H1 (cell line): Measurements from ENCODE around the gene MMP28. TPM values are rescaled to one million over a fixed set of nuclear protein-coding genes. Genes with fewer than 3 reads are reported as not detected.

ENCODE experiments used
- CTCF ChIA-PET: fragments of 300-600 bp; sonication (Branson Sonifier 250); formaldehyde crosslinking; loops from one replicate; lab custom pipeline; 2021; ENCODE audit not compliant: partially characterized antibody; lab: Charles Lee
- POLR2A ChIA-PET: fragments of 300-600 bp; sonication (Branson Sonifier 250); formaldehyde crosslinking; loops from one replicate; lab custom pipeline; 2021; ENCODE audit warnings: inconsistent platforms; ENCODE audit not compliant: partially characterized antibody; lab: Charles Lee
- DNase-seq, 2 experiments: peaks; one replicate each; pipeline versions ENCODE4 v3.0.0 to v3.0.0-alpha.2; 2010 to 2022; ENCODE audit warnings: low spot score in 2 of 2, low read depth in 1 of 2, mixed read lengths in 1 of 2
- FAIRE-seq: peaks from 2 replicates; lab custom pipeline; 2011; peaks lifted over from hg19 to GRCh38; lab: Jason Lieb, UNC
- H2AFZ ChIP-seq: 2 replicates; pipeline ENCODE4 v1.8.1; 2012; ENCODE audit warnings: low read length, inconsistent platforms
- H2AK5ac ChIP-seq: 2 replicates; pipeline ENCODE4 v1.6.1; 2013; ENCODE audit warnings: low read depth, low read length
- H2BK120ac ChIP-seq: replicated peaks from 2 replicates; pipeline ENCODE3; 2013; ENCODE audit warnings: low read depth, low read length, inconsistent platforms
- H2BK12ac ChIP-seq: 2 replicates; pipeline ENCODE4 v1.6.1; 2013; ENCODE audit warnings: low read depth, low read length
- H2BK15ac ChIP-seq: 2 replicates; pipeline ENCODE4 v1.6.1; 2013; ENCODE audit warnings: low read length
- H2BK20ac ChIP-seq: 2 replicates; pipeline ENCODE4 v1.6.1; 2013; ENCODE audit warnings: low read length
- H2BK5ac ChIP-seq: 2 replicates; pipeline ENCODE4 v1.6.1; 2013; ENCODE audit warnings: low read depth, low read length
- H3K14ac ChIP-seq: 2 replicates; pipeline ENCODE4 v1.6.1; 2013; ENCODE audit warnings: inconsistent platforms; ENCODE audit not compliant: insufficient read length
- H3K18ac ChIP-seq: 2 replicates; pipeline ENCODE4 v1.6.1; 2013; ENCODE audit warnings: low read length; ENCODE audit errors: extremely low read depth
- H3K23ac ChIP-seq: 2 replicates; pipeline ENCODE4 v1.6.1; 2013; ENCODE audit warnings: inconsistent platforms; ENCODE audit not compliant: insufficient read length
- H3K23me2 ChIP-seq: 2 replicates; pipeline ENCODE4 v1.6.1; 2013; ENCODE audit warnings: low read depth, low read length
- H3K27ac ChIP-seq: 2 replicates; pipeline ENCODE4 v1.6.1; 2011; ENCODE audit warnings: low read depth, low read length, inconsistent platforms
- H3K27me3 ChIP-seq, 4 experiments: replicated peaks in 1 of 4; 1 replicate in 1 of 4; 2 replicates in 3 of 4; pipeline versions ENCODE4 v1.6.1 to v1.8.1; 2011 to 2013; ENCODE audit warnings: low read length in 3 of 4, mild to moderate bottlenecking in 3 of 4, inconsistent platforms in 2 of 4, mixed read lengths in 2 of 4, moderate library complexity in 1 of 4; ENCODE audit not compliant: control insufficient read depth in 3 of 4, insufficient read depth in 3 of 4; ENCODE audit errors: extremely low read depth in 1 of 4
- H3K36me3 ChIP-seq, 4 experiments: 2 replicates each; pipeline versions ENCODE4 v1.6.1 to v1.8.1; 2011 to 2013; ENCODE audit warnings: mild to moderate bottlenecking in 4 of 4, low read length in 3 of 4, moderate library complexity in 2 of 4, control low read depth in 1 of 4, inconsistent platforms in 1 of 4; ENCODE audit not compliant: insufficient read depth in 4 of 4, control insufficient read depth in 2 of 4
- H3K4ac ChIP-seq: replicated peaks from 2 replicates; pipeline ENCODE3; 2013; ENCODE audit warnings: low read length, low read depth, mixed read lengths, inconsistent platforms; ENCODE audit not compliant: insufficient read length
- H3K4me1 ChIP-seq, 4 experiments: replicated peaks in 1 of 4; 1 replicate in 1 of 4; 2 replicates in 3 of 4; pipeline versions ENCODE4 v1.6.1 to v1.8.1; 2011 to 2013; ENCODE audit warnings: low read length in 3 of 4, inconsistent platforms in 2 of 4, mixed read lengths in 1 of 4; ENCODE audit not compliant: insufficient read depth in 4 of 4, control insufficient read depth in 3 of 4
- H3K4me2 ChIP-seq, 2 experiments: 2 replicates each; pipeline versions ENCODE4 v1.6.1 to v1.8.1; 2011 to 2013; ENCODE audit warnings: low read depth in 2 of 2, low read length in 2 of 2, control low read depth in 1 of 2, inconsistent platforms in 1 of 2, mild to moderate bottlenecking in 1 of 2; ENCODE audit not compliant: insufficient read depth in 1 of 2
- H3K4me3 ChIP-seq, 4 experiments: fragments of 200-600, 300-600 bp in 1 of 4; sonication (generic), shearing (Covaris generic), sonication (Bioruptor Twin) in 1 of 4; 2 replicates each; pipeline versions ENCODE4 v1.5.1 to v1.8.1; 2011 to 2016; ENCODE audit warnings: low read length in 4 of 4, low read depth in 3 of 4, control low read depth in 2 of 4, inconsistent platforms in 2 of 4, mild to moderate bottlenecking in 2 of 4, mixed read lengths in 1 of 4, moderate library complexity in 1 of 4; ENCODE audit not compliant: insufficient read depth in 2 of 4; ENCODE audit errors: extremely low read depth in 1 of 4
- H3K56ac ChIP-seq: replicated peaks from 2 replicates; pipeline ENCODE3; 2013; ENCODE audit warnings: low read depth, mild to moderate bottlenecking, mixed read lengths, low read length, inconsistent platforms; ENCODE audit not compliant: insufficient read length
- H3K79me1 ChIP-seq: 2 replicates; pipeline ENCODE4 v1.6.1; 2013; ENCODE audit warnings: low read depth, low read length, control low read depth
- H3K79me2 ChIP-seq, 2 experiments: 2 replicates each; pipeline versions ENCODE4 v1.6.1 to v1.8.1; 2012 to 2013; ENCODE audit warnings: low read length in 2 of 2, mild to moderate bottlenecking in 2 of 2, inconsistent platforms in 1 of 2; ENCODE audit not compliant: insufficient read depth in 2 of 2, control insufficient read depth in 1 of 2
- H3K9ac ChIP-seq, 4 experiments: replicated peaks in 1 of 4; 1 replicate in 1 of 4; 2 replicates in 3 of 4; pipeline versions ENCODE4 v1.6.1 to v1.8.1; 2011 to 2013; ENCODE audit warnings: low read depth in 3 of 4, low read length in 3 of 4, control low read depth in 2 of 4, mild to moderate bottlenecking in 2 of 4, moderate library complexity in 2 of 4, inconsistent platforms in 1 of 4; ENCODE audit errors: extremely low read depth in 1 of 4
- H3K9me3 ChIP-seq, 2 experiments: 2 replicates each; pipeline versions ENCODE4 v1.6.1 to v1.8.1; 2012 to 2013; ENCODE audit warnings: mild to moderate bottlenecking in 2 of 2, moderate library complexity in 2 of 2, control low read depth in 1 of 2, inconsistent platforms in 1 of 2, low read depth in 1 of 2, low read length in 1 of 2, mixed read lengths in 1 of 2; ENCODE audit not compliant: insufficient read depth in 2 of 2
- H4K20me1 ChIP-seq, 2 experiments: replicated peaks in 1 of 2; 2 replicates each; pipeline versions ENCODE3 to v1.8.1; 2011 to 2013; ENCODE audit warnings: inconsistent platforms in 2 of 2, low read length in 2 of 2, mild to moderate bottlenecking in 1 of 2; ENCODE audit not compliant: insufficient read depth in 2 of 2, control insufficient read depth in 1 of 2
- H4K5ac ChIP-seq: 2 replicates; pipeline ENCODE4 v1.6.1; 2013; ENCODE audit warnings: low read length, low read depth, mixed read lengths, inconsistent platforms; ENCODE audit not compliant: insufficient read length
- H4K8ac ChIP-seq: 2 replicates; pipeline ENCODE4 v1.8.0; 2013; ENCODE audit warnings: mild to moderate bottlenecking, moderate library complexity, low read length, inconsistent platforms; ENCODE audit not compliant: insufficient read depth; ENCODE audit errors: extremely low read depth
- H4K91ac ChIP-seq: replicated peaks from 2 replicates; pipeline ENCODE3; 2013; ENCODE audit warnings: low read length, mixed read lengths, inconsistent platforms; ENCODE audit not compliant: insufficient read length
- ASH2L ChIP-seq: fragments of 200-600, 300-600 bp; sonication (generic); IDR thresholded peaks from one replicate; pipeline ENCODE4 v1.7.1; 2017; ENCODE audit warnings: low read length
- BRCA1 ChIP-seq: IDR thresholded peaks from 2 replicates; pipeline ENCODE4 v1.6.1; 2012; ENCODE audit warnings: low read depth, low read length, improper control_type of control experiment
- CBX8 ChIP-seq: fragments of 300-800, 300-1000 bp; sonication (generic); IDR thresholded peaks from 2 replicates; pipeline ENCODE4 v1.7.1; 2016; ENCODE audit warnings: low read depth, low read length, borderline replicate concordance
- CHD1 ChIP-seq: IDR thresholded peaks from 2 replicates; pipeline ENCODE4 v1.6.1; 2012; ENCODE audit warnings: low read depth, low read length, improper control_type of control experiment
- FOSL1 ChIP-seq: IDR thresholded peaks from 2 replicates; pipeline ENCODE4 v1.6.1; 2011; ENCODE audit warnings: mild to moderate bottlenecking, low read depth, low read length, moderate library complexity; ENCODE audit not compliant: insufficient read depth
- GABPA ChIP-seq: IDR thresholded peaks from 2 replicates; pipeline ENCODE4 v1.6.1; 2011; ENCODE audit warnings: mild to moderate bottlenecking, low read length, moderate library complexity, borderline replicate concordance; ENCODE audit not compliant: insufficient read depth
- KDM4A ChIP-seq: IDR thresholded peaks from one replicate; pipeline ENCODE4 v1.7.1; 2012; ENCODE audit warnings: low read depth, mild to moderate bottlenecking, moderate library complexity, low read length, inconsistent platforms; ENCODE audit not compliant: severe bottlenecking
- NRF1 ChIP-seq: IDR thresholded peaks from 2 replicates; pipeline ENCODE4 v1.6.1; 2011; ENCODE audit warnings: mild to moderate bottlenecking, low read depth, low read length, improper control_type of control experiment
- POU5F1 ChIP-seq: IDR thresholded peaks from 2 replicates; pipeline ENCODE4 v1.6.1; 2011; ENCODE audit warnings: low read depth, mild to moderate bottlenecking, low read length, moderate library complexity
- SIRT6 ChIP-seq: IDR thresholded peaks from one replicate; pipeline ENCODE4 v1.7.1; 2012; ENCODE audit warnings: low read length, inconsistent platforms
- TAF7 ChIP-seq: optimal IDR thresholded peaks from 2 replicates; pipeline ENCODE3; 2011; ENCODE audit warnings: low read depth, mild to moderate bottlenecking, inconsistent platforms, low read length, moderate library complexity, borderline replicate concordance
- TCF12 ChIP-seq: IDR thresholded peaks from 2 replicates; pipeline ENCODE4 v1.6.1; 2011; ENCODE audit warnings: low read depth, mild to moderate bottlenecking, low read length
- USF2 ChIP-seq: IDR thresholded peaks from 2 replicates; pipeline ENCODE4 v1.6.1; 2011; ENCODE audit warnings: low read length, improper control_type of control experiment
- WGBS, 2 experiments: shearing (Covaris generic) in 1 of 2; methylation state at CpG; one replicate each; pipeline versions ENCODE4 v1.1.6 to v1.1.7; 2013 to 2015; ENCODE audit warnings: low lambda C conversion rate in 2 of 2, mixed read lengths in 2 of 2, inconsistent platforms in 1 of 2, low coverage in 1 of 2, missing lambda C conversion rate in 1 of 2; ENCODE audit not compliant: insufficient replicate concordance in 2 of 2, insufficient coverage in 1 of 2, insufficient read length in 1 of 2; ENCODE audit errors: extremely low coverage in 1 of 2, missing lambda C conversion rate in 1 of 2; 5-methylcytosine and 5-hydroxymethylcytosine counted together
- polyA plus RNA-seq, 7 experiments: library from polyadenylated mRNA; depleted of rRNA in 3 of 7; stranded (reverse) in 5 of 7; unstranded in 2 of 7; fragments of >200 nt in 5 of 7; fragments of 200-250 nt in 2 of 7; gene quantifications; 1 replicate in 5 of 7; 2 replicates in 1 of 7; 4 replicates in 1 of 7; pipeline versions ENCODE4 v1.2.1 to v1.2.3, GENCODE V29; 2011 to 2013; ENCODE audit warnings: missing spikeins in 2 of 7, mixed read lengths in 2 of 7
- total RNA-seq: library from RNA; stranded (reverse); fragmentation: NEBNext Ultra II Directional; extraction: Animal tissue kit (Norgen Biotek cat#: 25700); gene quantifications from 2 replicates; pipeline ENCODE4 v1.2.1, GENCODE V29; 2021

Gene MMP28
- total and polyA plus RNA-seq, 2 of the 8 experiments (the other 6 are each of a cell fraction or from before 2014, with no cell fraction given), result not detected

DNA sequence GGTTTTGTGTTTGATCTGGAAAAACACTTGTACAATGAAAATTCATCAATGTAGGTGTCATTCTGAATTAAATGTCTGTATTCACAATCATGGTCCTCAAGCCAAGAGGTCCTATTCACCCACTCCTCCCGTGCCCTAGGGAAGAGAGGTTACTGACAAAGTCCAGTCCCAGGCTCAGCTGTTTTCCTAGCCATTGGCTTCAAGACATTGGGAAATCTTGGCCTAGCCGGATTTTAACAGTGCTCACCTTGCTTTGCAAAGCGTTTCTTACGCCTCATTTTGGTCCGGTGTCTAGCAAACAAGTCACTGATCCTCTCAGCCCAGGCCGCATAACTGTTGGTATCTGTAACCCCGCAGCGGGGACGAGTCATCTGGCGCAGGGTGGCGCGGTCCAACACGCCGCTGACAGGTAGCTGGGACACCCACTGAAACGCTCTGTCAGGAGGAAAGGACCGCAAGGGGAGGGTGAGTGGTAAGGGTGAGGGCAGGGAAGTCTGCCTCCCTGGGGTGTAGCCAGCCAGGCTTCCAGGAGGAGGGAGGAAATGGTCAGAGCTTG, 16.7 kb downstream of the MMP28 start:
- H3K4me3 ChIP-seq, result no peak overlapping the region
- H2BK5ac ChIP-seq, result no peak overlapping the region
- H3K14ac ChIP-seq, result no peak overlapping the region
- H3K27me3 ChIP-seq, result no peaks in the 10 kb centered on the region
- H4K91ac ChIP-seq, result no peak overlapping the region
- H3K9ac ChIP-seq, result no peak overlapping the region
- no peaks in the 10 kb centered on the region for H3K23me2 ChIP-seq
- H3K18ac ChIP-seq, result no peak overlapping the region
- H3K23ac ChIP-seq, result no peak overlapping the region
- no peak overlapping the region for H2AK5ac ChIP-seq
- no peaks in the 10 kb centered on the region for H3K79me1 ChIP-seq
- H2BK120ac ChIP-seq, result no peak overlapping the region
- no peaks in the 10 kb centered on the region for H3K9me3 ChIP-seq
- no peak overlapping the region for H2BK15ac ChIP-seq
- DNase-seq (no peak), FAIRE-seq (no peak)
- no peak overlapping the region for H3K4me2 ChIP-seq
- no peak overlapping the region for H4K5ac ChIP-seq
- no peaks in the 10 kb centered on the region for H4K20me1 ChIP-seq
- H3K36me3 ChIP-seq, result no peaks in the 10 kb centered on the region
- H3K79me2 ChIP-seq, result no peaks in the 10 kb centered on the region
- H3K4ac ChIP-seq, result no peak overlapping the region
- POLR2A ChIA-PET, result interaction anchor here (1.2 kb wide), 1 partner anchor 31 kb away, joined by 3 read pairs; the partner anchor contains the start of gene TAF15
- WGBS, 2 experiments, result 90% methylated on average over 16 of the region's 16 CpGs; no CpG with 5 or more reads in 1 of the 2 experiments
- no peak overlapping the region for H3K27ac ChIP-seq
- H3K4me1 ChIP-seq, result peaks cover 0 to 10% (median 5%) of the 10 kb centered on the region in 4 experiments; a peak in 5 of 7 replicates
- H4K8ac ChIP-seq, result peak overlapping the region; percentile 58; the same call in 1 of the 2 replicates
- no peak overlapping the region for H2BK20ac ChIP-seq
- no peak overlapping the region for H3K56ac ChIP-seq
- H2BK12ac ChIP-seq, result no peak overlapping the region
- no peak overlapping the region for H2AFZ ChIP-seq
- CTCF ChIA-PET, result interaction anchor here (1.9 to 17.5 kb wide), 2 partner anchors 12 to 13 kb away, joined by 7 to 247 read pairs; no protein-coding TSS in a partner anchor
- TF ChIP-seq POU5F1 (no peak), TAF7 (no peak), GABPA (no peak), ASH2L (no peak), BRCA1 (no peak), KDM4A (no peak), USF2 (no peak), CBX8 (no peak), SIRT6 (no peak), TCF12 (no peak), NRF1 (no peak), CHD1 (no peak), FOSL1 (no peak)
